HCEC 1CT (cell line): Measurements from ENCODE around the gene PABPN1.
"Not testable (repeated sequence)": the region's sequence is repeated elsewhere in the genome, so short reads cannot be mapped to it uniquely, and the experiment has no call there.

Experiments used
- DNase-seq: peaks from one replicate; pipeline ENCODE4 v3.0.0-alpha.2; 2017

PABPN1 gene

GRCh38 chr14:23301288-23301968 lies 19.8 kb upstream of the PABPN1 start:
- DNase-seq, result peak; percentile 98

DNA sequence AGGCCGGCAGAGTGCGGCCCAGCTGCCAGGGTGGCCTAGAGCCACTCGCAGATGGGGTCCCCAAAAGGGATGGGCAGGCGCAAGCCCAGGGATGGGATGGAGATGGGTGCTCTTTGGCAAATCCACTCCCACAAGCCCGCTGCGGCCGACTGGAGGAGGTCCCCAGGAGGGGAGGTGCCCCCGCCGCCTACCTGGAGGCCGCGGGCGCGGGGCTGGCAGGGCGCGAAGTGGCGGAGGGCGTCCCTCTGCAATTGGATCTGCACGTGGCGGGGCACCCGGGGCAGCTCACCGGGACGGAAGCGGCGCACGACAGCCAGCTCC lies 19.3 kb upstream of the PABPN1 start:
- no peak for DNase-seq

DNA sequence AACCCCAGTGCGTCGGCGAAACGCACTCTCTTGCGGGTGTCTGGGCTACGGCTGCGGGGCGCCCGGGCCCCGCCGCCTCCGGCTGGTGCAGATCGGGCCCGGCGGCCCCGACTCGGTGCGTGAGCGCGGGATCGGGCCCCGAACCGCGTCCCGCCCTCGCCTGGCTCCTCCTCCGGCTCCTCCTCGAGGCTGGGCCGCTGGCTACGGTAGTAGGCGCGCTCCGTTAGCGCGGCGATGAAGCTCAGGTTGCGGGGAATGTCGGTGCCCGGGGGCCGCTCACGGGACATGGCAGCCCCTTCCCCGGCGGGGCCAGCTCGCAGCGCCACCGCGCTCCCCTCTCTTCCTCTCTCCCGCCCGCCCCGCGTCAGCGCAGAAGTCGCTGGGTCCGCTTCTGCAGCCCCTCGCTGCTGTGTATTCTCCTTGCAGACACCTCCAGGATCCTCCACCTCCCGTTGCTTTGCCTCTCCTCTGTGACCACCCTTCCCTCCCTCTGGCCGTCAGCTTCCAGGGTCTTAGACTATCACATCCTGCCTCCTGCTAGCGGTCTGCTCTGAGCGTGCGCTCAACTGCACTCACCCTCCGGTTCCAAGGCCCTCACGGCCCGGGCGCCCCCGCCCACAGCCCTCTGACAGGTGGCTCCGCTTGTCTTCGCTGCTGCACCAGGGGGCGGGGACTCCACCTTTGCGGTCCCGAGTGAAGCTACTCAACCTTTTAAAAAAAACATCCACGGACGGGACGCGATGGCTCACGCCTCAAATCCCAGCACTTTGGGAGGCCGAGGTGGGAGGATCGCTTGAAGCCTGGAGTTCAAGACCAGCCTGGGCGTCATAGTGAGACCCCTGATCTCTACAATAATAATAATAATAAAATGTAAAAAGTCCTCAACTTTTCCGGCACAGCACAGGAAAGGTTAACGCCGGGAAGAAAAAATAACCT lies 18.7 kb upstream of the PABPN1 start, which contains the start of gene PPP1R3E:
TSS of gene PPP1R3E (minus strand) at position 570 of the 936 bp plus-strand sequence. CDS start at position 287, 283 bp downstream.
- peak; percentile 55 for DNase-seq

GRCh38 chr14:23306412-23307145 lies 14.7 kb upstream of the PABPN1 start, which contains the start of gene BCL2L2:
TSS of gene BCL2L2 (plus strand) at chr14:23306833. CDS start at chr14:23307768, 935 bp downstream.
- DNase-seq, result peak; percentile 88

DNA sequence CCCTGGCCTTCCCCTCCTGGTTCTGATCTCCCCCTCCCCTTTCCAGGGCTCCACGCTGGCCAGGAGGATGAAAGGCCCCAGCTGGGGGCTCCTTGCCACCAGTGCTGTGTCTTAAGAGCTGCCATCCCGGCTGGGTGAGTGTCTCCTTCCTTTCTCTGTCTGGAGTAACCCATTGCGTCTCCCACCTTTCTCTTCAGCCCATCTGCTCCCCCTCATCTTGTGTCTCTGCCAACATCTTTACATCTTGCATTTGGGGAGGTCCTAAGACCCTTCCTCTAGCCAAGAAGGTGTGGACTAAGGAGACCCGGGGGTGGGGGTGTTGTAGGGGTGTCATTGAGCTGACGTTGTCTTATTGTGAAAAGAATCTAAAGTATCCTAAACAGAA lies 14.1 kb upstream of the PABPN1 start:
- no peak for DNase-seq

GRCh38 chr14:23307687-23308644 lies 13.3 kb upstream of the PABPN1 start:
- DNase-seq, result no peak

- DNase-seq, result no peak
These were observed 12.4 kb upstream of the PABPN1 start for GRCh38 chr14:23308721-23309445.

DNA sequence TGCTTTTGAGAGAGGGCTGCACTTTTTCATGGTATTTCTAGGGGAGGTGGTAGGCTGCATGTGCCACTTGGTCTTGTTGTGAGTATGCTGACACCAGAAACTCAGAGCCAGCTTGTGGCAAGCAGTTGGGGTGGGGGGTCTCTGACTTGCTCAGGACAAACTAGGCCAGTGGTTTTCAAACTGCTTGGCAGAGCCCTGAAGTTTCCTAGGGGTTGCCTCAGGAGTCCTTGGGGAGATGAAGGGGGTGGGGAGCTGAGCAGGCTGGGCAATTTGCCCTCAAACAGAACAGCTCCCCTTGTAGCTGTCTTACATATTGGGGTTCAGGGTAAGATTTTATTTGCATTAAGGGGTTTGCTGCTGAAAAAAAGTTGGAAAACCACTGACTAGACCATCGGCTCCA lies 10.7 kb upstream of the PABPN1 start:
- DNase-seq, result no peak

DNA sequence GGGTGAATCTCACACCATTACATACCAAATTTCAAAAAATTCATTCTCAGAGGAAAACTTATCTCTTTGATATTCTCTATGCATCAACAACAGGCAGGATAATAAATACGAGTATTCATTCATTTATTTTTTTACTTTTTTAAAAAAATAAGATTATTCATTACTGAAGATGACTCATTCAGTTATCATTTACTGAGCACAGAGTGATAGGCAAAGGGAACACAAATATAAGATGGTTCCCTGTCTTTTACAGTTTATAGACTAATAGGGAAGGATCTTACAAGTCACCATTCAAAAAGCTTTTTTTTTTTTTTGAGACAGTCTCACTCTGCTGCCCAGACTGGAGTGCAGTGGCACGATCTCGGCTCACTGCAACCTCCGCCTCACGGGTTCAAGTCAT lies 5.0 kb upstream of the PABPN1 start:
- DNase-seq, result no peak

DNA sequence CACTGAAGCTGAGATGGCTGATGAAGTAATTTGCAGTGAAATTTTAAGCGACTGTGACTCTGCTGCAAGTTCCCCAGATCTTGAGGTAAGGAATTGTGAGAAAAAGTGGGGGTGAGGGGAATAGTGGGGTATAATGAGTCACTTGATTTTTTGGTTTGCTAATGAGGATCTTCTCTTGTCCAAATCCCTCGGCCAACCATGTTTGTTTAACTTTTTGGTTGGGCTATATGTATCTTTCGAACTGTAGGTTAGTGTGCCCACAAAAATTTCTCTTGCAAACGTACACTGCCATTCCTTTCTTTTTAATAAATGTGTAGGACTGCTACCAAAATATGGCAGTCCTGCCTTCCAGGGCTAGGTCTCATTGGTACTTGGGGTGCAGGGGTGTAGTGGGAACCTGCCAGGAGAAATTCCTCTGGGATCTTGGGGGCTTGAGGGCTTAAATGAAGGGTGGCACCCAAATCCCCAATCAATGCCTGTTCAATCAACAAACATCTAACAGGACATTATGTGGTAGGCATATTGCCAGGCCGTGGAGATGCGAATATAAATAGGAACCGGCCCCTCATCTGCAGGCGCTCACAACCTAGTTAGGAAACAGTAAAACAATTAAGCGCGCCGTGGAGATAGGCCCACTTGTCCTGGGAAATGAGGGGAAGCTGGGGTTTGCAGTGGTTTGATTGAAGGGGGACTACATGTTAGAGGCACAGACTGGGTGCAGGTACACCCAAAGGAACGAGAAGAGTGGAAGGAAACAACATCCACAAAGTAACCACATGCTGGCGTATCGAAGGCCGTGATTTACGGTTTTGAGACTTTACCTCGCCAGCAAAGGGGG lies 1.3 kb upstream of the PABPN1 start:
- no peak for DNase-seq

- DNase-seq, result peak; percentile 72
These were observed 603 bp downstream of the PABPN1 start for GRCh38 chr14:23321572-23322547.

- no peak for DNase-seq
These were observed 1.6 kb downstream of the PABPN1 start for GRCh38 chr14:23322568-23323517.

DNA sequence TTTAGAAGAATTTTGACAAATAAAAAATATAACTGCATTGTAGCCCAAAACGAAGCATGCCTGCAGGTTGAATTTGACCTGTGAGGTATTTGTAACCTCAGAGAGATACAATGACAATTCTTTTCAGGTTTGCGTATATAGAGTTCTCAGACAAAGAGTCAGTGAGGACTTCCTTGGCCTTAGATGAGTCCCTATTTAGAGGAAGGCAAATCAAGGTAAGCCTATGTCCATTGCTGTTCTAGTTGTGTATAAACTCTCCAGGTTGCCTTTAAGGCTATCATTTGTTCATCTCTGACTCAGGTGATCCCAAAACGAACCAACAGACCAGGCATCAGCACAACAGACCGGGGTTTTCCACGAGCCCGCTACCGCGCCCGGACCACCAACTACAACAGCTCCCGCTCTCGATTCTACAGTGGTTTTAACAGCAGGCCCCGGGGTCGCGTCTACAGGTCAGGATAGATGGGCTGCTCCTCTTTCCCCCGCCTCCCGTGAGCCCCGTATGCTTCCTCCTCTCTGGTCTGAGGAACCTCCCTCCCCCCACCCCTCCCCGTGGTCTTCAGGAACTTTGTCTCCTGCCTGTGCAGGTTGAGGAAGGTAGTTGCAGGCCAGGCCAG lies 2.7 kb downstream of the PABPN1 start:
- no peak for DNase-seq

DNA sequence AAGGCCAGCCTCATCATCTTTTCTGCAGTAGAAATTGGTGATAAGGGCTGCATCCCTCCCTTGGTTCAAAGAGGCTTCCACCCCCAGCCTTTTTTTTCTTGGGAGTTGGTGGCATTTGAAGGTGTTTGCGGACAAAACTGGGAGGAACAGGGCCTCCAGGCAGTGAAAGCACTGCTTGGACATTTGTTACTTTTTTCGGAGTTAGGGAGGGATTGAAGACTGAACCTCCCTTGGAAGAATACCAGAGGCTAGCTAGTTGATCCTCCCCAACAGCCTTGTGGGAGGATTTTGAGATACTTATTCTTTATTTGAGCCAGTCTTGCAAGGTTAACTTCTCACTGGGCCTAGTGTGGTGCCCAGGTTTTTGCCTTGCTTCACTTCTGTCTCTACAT lies 3.2 kb downstream of the PABPN1 start:
- no peak for DNase-seq

DNA sequence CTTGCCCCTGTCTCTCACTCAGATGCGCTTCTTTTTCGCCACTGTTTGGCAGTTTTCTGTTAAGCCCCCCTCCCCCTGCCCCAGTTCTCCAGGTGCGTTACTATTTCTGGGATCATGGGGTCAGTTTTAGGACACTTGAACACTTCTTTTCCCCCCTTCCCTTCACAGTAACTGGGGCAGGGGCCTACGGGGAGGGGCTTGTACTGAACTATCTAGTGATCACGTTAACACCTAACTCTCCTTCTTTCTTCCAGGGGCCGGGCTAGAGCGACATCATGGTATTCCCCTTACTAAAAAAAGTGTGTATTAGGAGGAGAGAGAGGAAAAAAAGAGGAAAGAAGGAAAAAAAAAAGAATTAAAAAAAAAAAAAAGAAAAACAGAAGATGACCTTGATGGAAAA lies 3.7 kb downstream of the PABPN1 start:
- no peak for DNase-seq

- not testable (repeated sequence) for DNase-seq
These were observed 4.5 kb downstream of the PABPN1 start for GRCh38 chr14:23325746-23326145.

DNA sequence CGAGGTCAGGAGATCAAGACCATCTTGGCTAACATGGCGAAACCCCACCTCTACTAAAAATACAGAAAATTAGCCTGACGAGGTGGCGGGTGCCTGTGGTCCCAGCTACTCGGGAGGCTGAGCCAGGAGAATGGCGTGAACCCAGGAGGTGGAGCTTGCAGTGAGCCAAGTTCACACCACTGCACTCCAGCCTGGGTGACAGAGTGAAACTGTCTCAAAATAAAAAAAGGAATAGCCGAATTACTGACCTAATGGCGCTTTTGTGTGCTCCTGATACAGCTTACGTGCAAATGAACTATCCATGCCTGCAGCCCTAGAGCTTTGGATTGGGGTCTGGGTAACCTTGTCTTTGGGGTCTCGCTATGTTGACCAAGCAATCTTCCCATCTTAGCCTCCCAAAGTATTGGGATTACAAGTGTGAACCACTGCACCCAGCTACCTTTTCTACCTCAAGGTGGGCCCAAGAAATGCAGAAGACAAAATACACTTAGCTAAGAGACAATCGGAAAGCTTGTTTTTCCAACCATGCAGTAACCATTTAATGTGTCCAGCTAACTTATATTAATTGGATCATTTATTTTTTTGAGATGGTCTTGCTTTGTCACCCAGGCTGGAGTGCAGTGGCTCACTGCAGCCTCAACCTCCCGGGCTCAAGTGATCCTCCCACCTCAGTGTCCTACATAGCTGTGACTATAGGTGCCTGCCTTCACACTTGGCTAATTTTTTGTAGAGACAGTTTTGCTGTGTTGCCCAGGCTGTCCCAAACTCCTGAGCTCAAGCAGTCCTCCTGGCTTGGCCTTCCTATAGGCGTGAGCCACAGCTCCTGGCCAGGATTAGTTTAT lies 5.5 kb downstream of the PABPN1 start:
- no peak for DNase-seq
